ENCODE results near the gene TRMU. TPM values are rescaled to one million over a fixed set of nuclear protein-coding genes. Genes with fewer than 3 reads are reported as not detected.

Gene TRMU
- total and polyA plus RNA-seq, 4 donors = 11.3 to 66.4 (median 33.8) TPM

DNA sequence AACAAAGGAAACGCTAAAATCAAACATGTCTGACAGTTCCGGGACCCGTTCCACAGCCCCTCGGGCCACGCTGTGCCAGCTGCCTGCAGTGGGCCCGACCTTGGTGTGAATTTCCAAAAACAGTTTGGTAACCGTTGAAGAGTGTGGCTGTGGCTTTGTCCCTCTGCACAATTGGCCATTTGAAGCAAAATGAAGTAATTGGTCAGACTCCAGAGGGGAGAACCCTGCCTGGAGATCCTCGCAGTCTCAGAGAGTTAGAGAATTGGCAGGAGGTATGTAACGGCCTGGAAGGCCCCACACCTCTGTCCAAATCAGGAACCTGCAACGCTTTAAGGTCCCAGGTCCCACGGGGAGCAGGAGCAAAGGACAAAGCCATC, 26.3 kb downstream of the TRMU start:
- intact Hi-C loops (cut with DNase I) = no loop called here
- peak; percentile 7 to 9 for DNase-seq
- peaks cover 1% of the 10 kb centered on the region for H3K9me3 ChIP-seq (ENCODE audit: control insufficient read depth, low read length)
- no peaks in the 10 kb centered on the region for H3K4me1 ChIP-seq (ENCODE audit: control insufficient read depth in 1 of 2, insufficient read depth in 2 of 2, low read length in 2 of 2)
- no peak overlapping the region for H3K27ac ChIP-seq (ENCODE audit: low read depth in 1 of 2, low read length in 2 of 2)
- H3K4me3 ChIP-seq (ENCODE audit: low read length in 2 of 2) = no peak overlapping the region
- no peaks in the 10 kb centered on the region for H3K27me3 ChIP-seq (ENCODE audit: control insufficient read depth in 1 of 2, insufficient read depth in 2 of 2, low read length in 1 of 2)
- 67 to 72% methylated on average over 11 of the region's 11 CpGs for WGBS, 2 donors
- no peak for ATAC-seq (ENCODE audit: low FRiP score)
- H3K36me3 ChIP-seq (ENCODE audit: control insufficient read depth in 1 of 2, insufficient read depth in 2 of 2, low read length in 1 of 2) = no peaks in the 10 kb centered on the region

DNA sequence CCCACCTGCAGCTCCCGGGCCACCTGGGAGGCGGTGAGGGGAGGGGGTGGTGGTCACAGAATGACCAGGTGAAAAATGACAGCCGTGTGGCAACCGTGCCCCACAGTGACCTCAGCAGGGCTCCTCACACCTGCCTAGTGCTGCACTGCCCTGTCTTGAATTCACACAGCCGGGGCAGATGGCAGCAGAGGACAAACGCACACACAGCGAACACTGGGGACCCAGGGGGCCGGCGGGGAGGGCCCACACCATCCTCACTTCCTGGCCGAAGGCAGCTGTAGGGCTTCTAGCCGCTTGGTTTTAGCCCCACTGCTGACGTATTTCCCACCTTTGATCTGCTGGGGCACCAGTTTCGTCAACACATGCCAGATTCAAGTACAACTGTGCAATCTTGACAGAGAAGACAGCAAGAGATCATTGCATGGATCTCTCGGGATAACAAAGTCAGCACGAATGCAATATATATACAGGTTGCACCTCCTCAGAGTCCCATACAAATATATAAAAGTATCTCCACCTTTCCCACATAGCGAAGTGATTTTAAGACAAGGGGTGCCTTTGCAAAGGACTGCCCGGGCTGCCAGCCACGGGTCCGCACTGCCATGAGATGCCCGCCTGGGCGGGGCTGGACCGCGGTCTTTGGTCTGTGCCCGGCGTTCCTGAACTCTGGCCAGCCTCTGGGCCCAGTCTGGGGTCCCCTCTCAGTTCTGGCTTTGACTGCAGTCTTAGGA, 26.9 kb downstream of the TRMU start:
- intact Hi-C loops (cut with DNase I) = no loop called here
- Histone ChIP-seq H3K9me3 (ENCODE audit: control insufficient read depth, low read length) (peaks cover 1% of the 10 kb centered on the region), H3K27me3 (ENCODE audit: control insufficient read depth in 1 of 2, insufficient read depth in 2 of 2, low read length in 1 of 2) (no peaks in the 10 kb centered on the region), H3K4me3 (ENCODE audit: low read length in 2 of 2) (no peak overlapping the region), H3K27ac (ENCODE audit: low read depth in 1 of 2, low read length in 2 of 2) (no peak overlapping the region), H3K36me3 (ENCODE audit: control insufficient read depth in 1 of 2, insufficient read depth in 2 of 2, low read length in 1 of 2) (no peaks in the 10 kb centered on the region), H3K4me1 (ENCODE audit: control insufficient read depth in 1 of 2, insufficient read depth in 2 of 2, low read length in 2 of 2) (no peaks in the 10 kb centered on the region)
- 77 to 79% methylated on average over 25 of the region's 25 CpGs for WGBS, 2 donors
- ATAC-seq (ENCODE audit: low FRiP score) (no peak), DNase-seq (peak; percentile 11 to 52)

DNA sequence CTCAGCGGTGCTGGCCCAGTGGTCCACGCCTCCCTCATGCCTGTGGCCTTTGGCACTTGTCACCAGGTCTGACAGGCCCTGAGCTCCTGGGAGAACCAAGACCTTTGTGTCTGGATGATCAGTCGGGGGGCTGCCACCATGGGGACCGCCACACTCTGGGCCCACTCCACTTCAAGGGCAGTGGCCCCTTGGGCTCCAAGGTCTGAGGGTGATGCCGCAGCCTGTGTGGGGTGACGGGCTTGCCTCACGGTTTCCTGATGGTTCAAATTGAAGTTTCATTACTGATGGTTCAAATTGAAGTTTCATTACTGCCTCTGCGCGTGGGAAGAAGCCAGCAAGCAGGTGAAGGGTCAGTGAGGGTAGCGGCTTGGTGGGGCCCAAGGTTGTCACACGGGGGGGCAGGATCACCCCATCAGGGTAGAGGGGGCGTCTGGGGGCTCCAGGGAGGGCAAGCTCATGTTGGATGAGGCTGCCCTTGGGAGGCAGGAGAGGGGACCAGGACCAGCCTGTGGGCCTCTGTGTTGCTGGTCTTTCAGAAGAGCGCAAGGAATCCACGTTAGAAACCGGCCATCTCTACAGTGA, 27.5 kb downstream of the TRMU start:
- intact Hi-C loops (cut with DNase I) = no loop called here
- Histone ChIP-seq H3K36me3 (ENCODE audit: control insufficient read depth in 1 of 2, insufficient read depth in 2 of 2, low read length in 1 of 2) (no peaks in the 10 kb centered on the region), H3K9me3 (ENCODE audit: control insufficient read depth, low read length) (peaks cover 1% of the 10 kb centered on the region), H3K27me3 (ENCODE audit: control insufficient read depth in 1 of 2, insufficient read depth in 2 of 2, low read length in 1 of 2) (no peaks in the 10 kb centered on the region), H3K27ac (ENCODE audit: low read depth in 1 of 2, low read length in 2 of 2) (no peak overlapping the region), H3K4me3 (ENCODE audit: low read length in 2 of 2) (no peak overlapping the region), H3K4me1 (ENCODE audit: control insufficient read depth in 1 of 2, insufficient read depth in 2 of 2, low read length in 2 of 2) (no peaks in the 10 kb centered on the region)
- no peak for ATAC-seq (ENCODE audit: low FRiP score)
- 88 to 91% methylated on average over 15 of the region's 15 CpGs for WGBS, 2 donors
- DNase-seq = peak in 1 of 2 donors; percentile 32

GRCh38 chr22:46363611-46364321, 28.3 kb downstream of the TRMU start:
- intact Hi-C loops (cut with DNase I) = no loop called here
- no peak for DNase-seq

GRCh38 chr22:46364341-46365165, 29.0 kb downstream of the TRMU start:
- 80 to 81% methylated on average over 26 of the region's 26 CpGs for WGBS, 2 donors
- Histone ChIP-seq H3K9me3 (ENCODE audit: control insufficient read depth, low read length) (peaks cover 1% of the 10 kb centered on the region), H3K36me3 (ENCODE audit: control insufficient read depth in 1 of 2, insufficient read depth in 2 of 2, low read length in 1 of 2) (no peaks in the 10 kb centered on the region), H3K4me1 (ENCODE audit: control insufficient read depth in 1 of 2, insufficient read depth in 2 of 2, low read length in 2 of 2) (no peaks in the 10 kb centered on the region), H3K27ac (ENCODE audit: low read depth in 1 of 2, low read length in 2 of 2) (no peak overlapping the region), H3K27me3 (ENCODE audit: control insufficient read depth in 1 of 2, insufficient read depth in 2 of 2, low read length in 1 of 2) (no peaks in the 10 kb centered on the region), H3K4me3 (ENCODE audit: low read length in 2 of 2) (no peak overlapping the region)
- ATAC-seq (ENCODE audit: low FRiP score) (no peak), DNase-seq (no peak)
- intact Hi-C loops (cut with DNase I) = no loop called here

More at GRCh38 chr22:46363611-46364321, 28.3 kb downstream of the TRMU start:
- Histone ChIP-seq H3K27me3 (ENCODE audit: control insufficient read depth in 1 of 2, insufficient read depth in 2 of 2, low read length in 1 of 2) (no peaks in the 10 kb centered on the region), H3K4me3 (ENCODE audit: low read length in 2 of 2) (no peak overlapping the region), H3K4me1 (ENCODE audit: control insufficient read depth in 1 of 2, insufficient read depth in 2 of 2, low read length in 2 of 2) (no peaks in the 10 kb centered on the region), H3K36me3 (ENCODE audit: control insufficient read depth in 1 of 2, insufficient read depth in 2 of 2, low read length in 1 of 2) (no peaks in the 10 kb centered on the region), H3K9me3 (ENCODE audit: control insufficient read depth, low read length) (peaks cover 1% of the 10 kb centered on the region), H3K27ac (ENCODE audit: low read depth in 1 of 2, low read length in 2 of 2) (no peak overlapping the region)
- WGBS, 2 donors = 91 to 95% methylated on average over 34 to 35 of the region's 35 CpGs
- no peak for ATAC-seq (ENCODE audit: low FRiP score)

GRCh38 chr22:46365166-46365624, 29.7 kb downstream of the TRMU start:
- intact Hi-C loops (cut with DNase I) = no loop called here
- no peaks in the 10 kb centered on the region for H3K9me3 ChIP-seq (ENCODE audit: control insufficient read depth, low read length)
- no peaks in the 10 kb centered on the region for H3K4me1 ChIP-seq (ENCODE audit: control insufficient read depth in 1 of 2, insufficient read depth in 2 of 2, low read length in 2 of 2)
- no peak overlapping the region for H3K27ac ChIP-seq (ENCODE audit: low read depth in 1 of 2, low read length in 2 of 2)
- DNase-seq = no peak
- WGBS, 2 donors = 92 to 96% methylated on average over 22 of the region's 22 CpGs
- no peak for ATAC-seq (ENCODE audit: low FRiP score)
- no peaks in the 10 kb centered on the region for H3K27me3 ChIP-seq (ENCODE audit: control insufficient read depth in 1 of 2, insufficient read depth in 2 of 2, low read length in 1 of 2)
- no peak overlapping the region for H3K4me3 ChIP-seq (ENCODE audit: low read length in 2 of 2)
- no peaks in the 10 kb centered on the region for H3K36me3 ChIP-seq (ENCODE audit: control insufficient read depth in 1 of 2, insufficient read depth in 2 of 2, low read length in 1 of 2)

GRCh38 chr22:46366327-46366731, 30.8 kb downstream of the TRMU start:
- DNase-seq (no peak), ATAC-seq (ENCODE audit: low FRiP score) (no peak)
- Histone ChIP-seq H3K27me3 (ENCODE audit: control insufficient read depth in 1 of 2, insufficient read depth in 2 of 2, low read length in 1 of 2) (no peaks in the 10 kb centered on the region), H3K4me1 (ENCODE audit: control insufficient read depth in 1 of 2, insufficient read depth in 2 of 2, low read length in 2 of 2) (no peaks in the 10 kb centered on the region), H3K9me3 (ENCODE audit: control insufficient read depth, low read length) (no peaks in the 10 kb centered on the region), H3K4me3 (ENCODE audit: low read length in 2 of 2) (no peak overlapping the region), H3K36me3 (ENCODE audit: control insufficient read depth in 1 of 2, insufficient read depth in 2 of 2, low read length in 1 of 2) (no peaks in the 10 kb centered on the region), H3K27ac (ENCODE audit: low read depth in 1 of 2, low read length in 2 of 2) (no peak overlapping the region)
- intact Hi-C loops (cut with DNase I) = no loop called here
- WGBS, 2 donors = 86 to 88% methylated on average over 19 of the region's 19 CpGs
